Upper lobe of left lung (tissue), 4 donors: ENCODE measurements around the gene PCDH12.

Experiments used
- CTCF ChIP-seq, 6 experiments: fragments of 450-650 bp in 4 of 6; fragments of 200-600 bp in 2 of 6; sonication (generic) in 2 of 6; IDR thresholded peaks; one replicate each; pipeline ENCODE4 v1.5.1; 2016 to 2019; ENCODE audit warnings: antibody characterized with exemption in 6 of 6
- EP300 ChIP-seq, 4 donors: sonication (generic); formaldehyde crosslinking; IDR thresholded peaks; one replicate each; pipeline ENCODE4 v1.5.1; 2017; ENCODE audit warnings: antibody characterized with exemption in 4 of 4, control low read depth in 2 of 4
- POLR2A ChIP-seq, 4 donors: fragments of 450-650 bp; IDR thresholded peaks; one replicate each; pipeline ENCODE4 v1.5.1; 2016 to 2017; ENCODE audit warnings: antibody characterized with exemption in 4 of 4, mild to moderate bottlenecking in 2 of 4
- POLR2AphosphoS5 ChIP-seq, 2 donors: sonication (generic); formaldehyde crosslinking; IDR thresholded peaks; one replicate each; pipeline ENCODE4 v1.5.1; 2017; ENCODE audit warnings: antibody characterized with exemption in 2 of 2

- TF ChIP-seq POLR2A (IDR thresholded peaks at IDR 0.05) (no peak), CTCF (IDR thresholded peaks at IDR 0.05) (no peak), POLR2AphosphoS5 (IDR thresholded peaks at IDR 0.05) (no peak), EP300 (IDR thresholded peaks at IDR 0.05) (no peak)
These were observed 24.6 kb upstream of the PCDH12 start for GRCh38 chr5:141982626-141983025.
